HG02970 (cell line): ENCODE results near the gene CAMSAP2.

Experiments used
- ATAC-seq: cut with Tn5 transposase; IDR thresholded peaks from one replicate; pipeline ENCODE4 v1.9.1; 2021; ENCODE audit warnings: mild to moderate bottlenecking, moderate library complexity, moderate number of reproducible peaks; ENCODE audit not compliant: unreplicated experiment, low FRiP score

The CAMSAP2 gene

GRCh38 chr1:200738327-200738948 lies at the start of gene CAMSAP2:
TSS of gene CAMSAP2 (plus strand) at chr1:200738893. CDS start at chr1:200739828, 935 bp downstream.
- peak; percentile 41 for ATAC-seq

GRCh38 chr1:200692316-200692715 lies 46.4 kb upstream of the CAMSAP2 start:
- no peak for ATAC-seq

- no peak for ATAC-seq
Measured at GRCh38 chr1:200693327-200693726, 45.4 kb upstream of the CAMSAP2 start.

- ATAC-seq, result no peak
Measured at GRCh38 chr1:200694738-200695137, 44.0 kb upstream of the CAMSAP2 start.

GRCh38 chr1:200699871-200700270 lies 38.8 kb upstream of the CAMSAP2 start:
- no peak for ATAC-seq

GRCh38 chr1:200704986-200705500 lies 33.6 kb upstream of the CAMSAP2 start:
- no peak for ATAC-seq

- ATAC-seq, result no peak
Measured at GRCh38 chr1:200706111-200706814, 32.4 kb upstream of the CAMSAP2 start.

- no peak for ATAC-seq
Measured at GRCh38 chr1:200707116-200707515, 31.6 kb upstream of the CAMSAP2 start.

- no peak for ATAC-seq
Measured at GRCh38 chr1:200708161-200708560, 30.5 kb upstream of the CAMSAP2 start.

GRCh38 chr1:200708769-200709168 lies 29.9 kb upstream of the CAMSAP2 start:
- ATAC-seq, result no peak

- ATAC-seq, result no peak
Measured at GRCh38 chr1:200710166-200710565, 28.5 kb upstream of the CAMSAP2 start.

- no peak for ATAC-seq
Measured at GRCh38 chr1:200714504-200715187, 24.0 kb upstream of the CAMSAP2 start.

GRCh38 chr1:200720199-200720598 lies 18.5 kb upstream of the CAMSAP2 start:
- no peak for ATAC-seq

GRCh38 chr1:200724064-200724463 lies 14.6 kb upstream of the CAMSAP2 start:
- ATAC-seq, result no peak

GRCh38 chr1:200727257-200727656 lies 11.4 kb upstream of the CAMSAP2 start:
- ATAC-seq, result no peak

GRCh38 chr1:200729863-200730262 lies 8.8 kb upstream of the CAMSAP2 start:
- no peak for ATAC-seq

- ATAC-seq, result no peak
Measured at GRCh38 chr1:200731654-200732332, 6.9 kb upstream of the CAMSAP2 start.

GRCh38 chr1:200732438-200732837 lies 6.3 kb upstream of the CAMSAP2 start:
- ATAC-seq, result no peak

GRCh38 chr1:200733907-200734306 lies 4.8 kb upstream of the CAMSAP2 start:
- ATAC-seq, result no peak

- ATAC-seq, result no peak
Measured at GRCh38 chr1:200737647-200738291, 924 bp upstream of the CAMSAP2 start.
